Measurements from ENCODE around the gene NCOA5. TPM values are rescaled to one million over a fixed set of nuclear protein-coding genes. Genes with fewer than 3 reads are reported as not detected.

NCOA5 gene
- total RNA-seq, 4 donors from 2014 or later, result 14.7 to 21.5 (median 19.0) TPM

- no peaks in the 10 kb centered on the region for H3K4me1 ChIP-seq
- in situ Hi-C loops (cut with MboI; ENCODE audit: low sequenced_read_pairs in 4 of 4), result no loop called here
- no peak for ATAC-seq
- no peaks in the 10 kb centered on the region for H3K9me3 ChIP-seq
- H3K27me3 ChIP-seq, result peaks cover 3 to 22% (median 8%) of the 10 kb centered on the region in 3 donors
- no peak for TF ChIP-seq POLR2A (IDR thresholded peaks at IDR 0.05)
- no peak for TF ChIP-seq CTCF (IDR thresholded peaks at IDR 0.05 in 4 of 5, conservative IDR thresholded peaks at IDR 0.05 in 1 of 5)
- intact Hi-C loops (cut with DNase I; ENCODE audit: low total_unique reads), result no loop called here
- H3K27ac ChIP-seq, result no peak overlapping the region
- no peak for DNase-seq
- H3K4me3 ChIP-seq, result no peak overlapping the region
- H3K36me3 ChIP-seq, result no peaks in the 10 kb centered on the region
Measured at GRCh38 chr20:46108435-46108841, 18.7 kb upstream of the NCOA5 start.

GRCh38 chr20:46107061-46107460 lies 17.3 kb upstream of the NCOA5 start:
- H3K4me3 ChIP-seq, result no peak overlapping the region
- H3K36me3 ChIP-seq, result no peaks in the 10 kb centered on the region
- ATAC-seq (no peak), DNase-seq (no peak)
- TF ChIP-seq POLR2A (IDR thresholded peaks at IDR 0.05), result no peak
- no peak for TF ChIP-seq CTCF (IDR thresholded peaks at IDR 0.05 in 4 of 5, conservative IDR thresholded peaks at IDR 0.05 in 1 of 5)
- in situ Hi-C loops (cut with MboI; ENCODE audit: low sequenced_read_pairs in 4 of 4) (no loop called here), intact Hi-C loops (cut with DNase I; ENCODE audit: low total_unique reads) (no loop called here)
- no peak overlapping the region for H3K27ac ChIP-seq
- no peaks in the 10 kb centered on the region for H3K9me3 ChIP-seq
- H3K27me3 ChIP-seq, result peaks cover 9 to 28% (median 22%) of the 10 kb centered on the region in 3 donors
- H3K4me1 ChIP-seq, result no peaks in the 10 kb centered on the region

- H3K4me1 ChIP-seq, result no peaks in the 10 kb centered on the region
- H3K36me3 ChIP-seq, result no peaks in the 10 kb centered on the region
- H3K27ac ChIP-seq, result no peak overlapping the region
- DNase-seq (no peak), ATAC-seq (no peak)
- H3K27me3 ChIP-seq, result peaks cover 24 to 56% (median 43%) of the 10 kb centered on the region in 3 donors
- in situ Hi-C loops (cut with MboI; ENCODE audit: low sequenced_read_pairs in 4 of 4), result no loop called here
- intact Hi-C loops (cut with DNase I; ENCODE audit: low total_unique reads), result no loop called here
- TF ChIP-seq POLR2A (IDR thresholded peaks at IDR 0.05) (no peak), CTCF (IDR thresholded peaks at IDR 0.05 in 4 of 5, conservative IDR thresholded peaks at IDR 0.05 in 1 of 5) (no peak)
- H3K9me3 ChIP-seq, result no peaks in the 10 kb centered on the region
- H3K4me3 ChIP-seq, result no peak overlapping the region
Measured at GRCh38 chr20:46104262-46104661, 14.5 kb upstream of the NCOA5 start.

- H3K27me3 ChIP-seq, result peaks cover 34 to 60% (median 49%) of the 10 kb centered on the region in 3 donors
- in situ Hi-C loops (cut with MboI; ENCODE audit: low sequenced_read_pairs in 4 of 4), result no loop called here
Measured at GRCh38 chr20:46102940-46103339, 13.2 kb upstream of the NCOA5 start.

More at GRCh38 chr20:46102940-46103339, 13.2 kb upstream of the NCOA5 start:
- Histone ChIP-seq H3K27ac (no peak overlapping the region), H3K36me3 (no peaks in the 10 kb centered on the region), H3K9me3 (no peaks in the 10 kb centered on the region), H3K4me3 (no peak overlapping the region), H3K4me1 (no peaks in the 10 kb centered on the region)
- no peak for ATAC-seq
- TF ChIP-seq POLR2A (IDR thresholded peaks at IDR 0.05) (no peak), CTCF (IDR thresholded peaks at IDR 0.05 in 4 of 5, conservative IDR thresholded peaks at IDR 0.05 in 1 of 5) (no peak)
- intact Hi-C loops (cut with DNase I; ENCODE audit: low total_unique reads), result no loop called here
- DNase-seq, result no peak
